Fibroblast of the aortic adventitia (primary cell): Measurements from ENCODE around the gene GJC2. TPM values are rescaled to one million over a fixed set of nuclear protein-coding genes. Genes with fewer than 3 reads are reported as not detected.

Experiments used
- DNase-seq: peaks from one replicate; pipeline ENCODE4 v3.0.0-alpha.2; 2010; ENCODE audit warnings: low read depth
- H3K4me3 ChIP-seq: 2 replicates; pipeline ENCODE4 v1.5.1; 2011; ENCODE audit warnings: low read depth, mild to moderate bottlenecking, control low read depth, low read length, moderate library complexity
- total RNA-seq: library from RNA; depleted of rRNA; stranded (reverse); fragments of >200 nt; gene quantifications from 2 replicates; pipeline ENCODE4 v1.2.3, GENCODE V29; 2012; ENCODE audit warnings: low replicate concordance
- TF ChIP-seq, protein P1 (sequence below): IDR thresholded peaks from 2 replicates; pipeline ENCODE4 v1.5.1; 2011; ENCODE audit warnings: mild to moderate bottlenecking, low read length, control low read depth, inconsistent platforms; ENCODE audit not compliant: insufficient read depth

The GJC2 gene
- total RNA-seq, 1 donor = 2.0 TPM

DNA sequence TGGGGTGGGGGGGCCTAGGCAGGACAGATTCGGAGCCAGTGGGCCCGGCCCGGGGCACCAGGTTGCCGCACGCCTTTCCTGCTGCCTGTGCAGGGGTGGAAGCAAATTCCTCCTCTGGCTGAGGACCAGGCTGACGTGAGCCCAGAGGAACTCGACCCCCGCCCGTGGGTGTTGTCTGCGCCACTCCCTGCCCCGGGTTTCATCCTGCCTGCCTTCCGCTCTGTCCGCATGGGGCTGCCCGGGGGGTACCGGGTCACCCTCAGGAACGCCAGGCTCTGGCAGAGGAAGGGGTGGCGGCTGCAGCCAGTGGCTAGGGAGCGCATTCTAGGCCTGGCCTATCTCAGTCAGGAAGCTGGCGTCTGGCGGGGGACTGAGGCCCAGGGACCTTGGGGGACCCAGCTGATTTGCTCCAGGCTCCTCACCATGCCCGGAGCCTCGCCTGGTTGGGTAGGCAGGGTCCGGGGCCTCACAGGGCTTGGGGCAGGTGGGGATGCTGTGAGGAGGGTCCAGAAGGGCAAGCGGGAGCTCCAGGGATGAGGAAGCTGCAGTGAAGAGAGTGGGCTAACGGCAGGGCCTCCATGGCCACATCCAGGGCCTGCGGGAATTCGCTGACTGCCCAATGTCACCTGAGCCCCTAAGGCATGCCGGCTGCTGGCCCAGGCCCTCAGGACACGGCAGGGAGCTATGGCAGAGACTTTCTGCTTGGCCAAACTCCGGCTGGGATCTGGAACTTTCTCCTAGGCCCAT is 13.4 kb downstream of the GJC2 start:
- H3K4me3 ChIP-seq = no peak overlapping the region
- peak; percentile 54 for DNase-seq
- TF ChIP-seq, protein P1, sequence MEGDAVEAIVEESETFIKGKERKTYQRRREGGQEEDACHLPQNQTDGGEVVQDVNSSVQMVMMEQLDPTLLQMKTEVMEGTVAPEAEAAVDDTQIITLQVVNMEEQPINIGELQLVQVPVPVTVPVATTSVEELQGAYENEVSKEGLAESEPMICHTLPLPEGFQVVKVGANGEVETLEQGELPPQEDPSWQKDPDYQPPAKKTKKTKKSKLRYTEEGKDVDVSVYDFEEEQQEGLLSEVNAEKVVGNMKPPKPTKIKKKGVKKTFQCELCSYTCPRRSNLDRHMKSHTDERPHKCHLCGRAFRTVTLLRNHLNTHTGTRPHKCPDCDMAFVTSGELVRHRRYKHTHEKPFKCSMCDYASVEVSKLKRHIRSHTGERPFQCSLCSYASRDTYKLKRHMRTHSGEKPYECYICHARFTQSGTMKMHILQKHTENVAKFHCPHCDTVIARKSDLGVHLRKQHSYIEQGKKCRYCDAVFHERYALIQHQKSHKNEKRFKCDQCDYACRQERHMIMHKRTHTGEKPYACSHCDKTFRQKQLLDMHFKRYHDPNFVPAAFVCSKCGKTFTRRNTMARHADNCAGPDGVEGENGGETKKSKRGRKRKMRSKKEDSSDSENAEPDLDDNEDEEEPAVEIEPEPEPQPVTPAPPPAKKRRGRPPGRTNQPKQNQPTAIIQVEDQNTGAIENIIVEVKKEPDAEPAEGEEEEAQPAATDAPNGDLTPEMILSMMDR = no peak

DNA sequence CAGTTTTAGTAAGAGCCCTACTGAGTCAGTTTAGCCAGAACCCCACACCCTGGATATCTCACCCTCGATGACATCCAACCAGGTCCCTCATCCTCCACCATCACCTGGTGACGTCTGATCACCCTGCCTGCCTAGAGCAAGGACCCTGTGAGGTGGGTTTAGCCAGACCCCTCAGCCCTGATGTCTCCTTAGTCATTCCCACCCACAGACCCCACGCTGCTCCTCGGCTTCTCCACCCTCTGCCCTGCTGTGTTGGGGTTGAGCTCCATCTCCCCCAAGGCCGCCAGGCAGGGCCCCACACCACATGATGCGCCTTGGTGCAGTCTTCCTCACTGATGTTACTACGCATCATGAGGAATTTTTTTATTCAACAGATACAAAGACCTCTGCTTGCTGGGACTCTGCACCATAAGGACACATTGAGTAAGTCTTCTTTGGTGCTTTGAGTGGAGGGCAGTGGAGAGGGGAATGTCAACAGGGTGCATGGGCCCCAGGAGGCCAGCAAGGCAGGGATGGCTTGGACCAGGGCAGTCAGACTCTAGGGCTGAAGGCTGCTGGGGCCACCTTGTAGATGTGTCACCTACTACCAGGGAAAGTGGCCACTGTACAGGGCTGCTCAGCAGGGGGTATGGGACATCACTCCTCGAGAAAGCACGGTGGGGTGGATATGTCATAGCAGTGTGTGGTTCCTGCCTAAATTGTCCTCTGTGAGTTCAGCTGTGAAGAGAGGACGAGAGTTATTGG is 14.2 kb downstream of the GJC2 start:
- no peak overlapping the region for H3K4me3 ChIP-seq

DNA sequence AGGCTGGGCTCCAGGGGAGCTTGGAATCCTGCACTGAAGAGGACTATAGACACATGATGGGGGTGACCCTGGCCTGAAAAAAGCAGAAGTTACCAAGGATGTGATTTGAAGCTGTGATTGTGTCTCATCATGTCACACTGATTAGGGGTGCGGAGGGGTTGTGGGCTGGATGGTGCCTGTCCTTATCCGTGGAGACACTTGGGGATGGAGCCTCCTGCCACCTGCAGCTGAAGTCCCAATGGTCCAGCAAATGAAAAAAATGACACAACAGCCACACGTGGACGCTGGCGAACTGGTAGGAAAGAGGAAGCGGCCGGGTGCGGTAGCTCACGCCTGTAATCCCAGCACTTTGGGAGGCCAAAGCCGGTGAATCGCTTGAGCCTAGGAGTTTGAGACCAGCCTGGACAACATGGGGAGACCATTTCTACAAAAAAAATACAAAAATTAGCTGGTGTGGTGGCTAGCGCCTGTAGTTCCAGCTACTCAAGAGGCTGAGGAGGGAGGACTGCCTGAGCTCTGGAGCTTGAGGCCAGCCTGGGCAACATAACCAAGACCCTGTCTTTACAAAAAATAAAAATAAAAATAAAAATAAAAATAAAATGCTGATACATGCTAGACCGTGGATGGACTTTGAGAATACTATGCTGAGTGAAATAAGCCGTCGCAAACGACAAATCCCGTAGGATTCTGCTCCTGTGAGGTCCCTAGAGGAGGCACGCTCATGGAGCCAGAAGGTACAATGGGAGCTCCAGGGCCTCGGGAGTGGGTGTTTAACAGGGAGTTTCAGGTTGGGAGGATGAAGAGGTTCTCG is 15.0 kb downstream of the GJC2 start:
- TF ChIP-seq, protein P1 = no peak
- DNase-seq = no peak

More for the DNA sequence above, 14.2 kb downstream of the GJC2 start:
- TF ChIP-seq, protein P1 = no peak
- DNase-seq = no peak

DNA sequence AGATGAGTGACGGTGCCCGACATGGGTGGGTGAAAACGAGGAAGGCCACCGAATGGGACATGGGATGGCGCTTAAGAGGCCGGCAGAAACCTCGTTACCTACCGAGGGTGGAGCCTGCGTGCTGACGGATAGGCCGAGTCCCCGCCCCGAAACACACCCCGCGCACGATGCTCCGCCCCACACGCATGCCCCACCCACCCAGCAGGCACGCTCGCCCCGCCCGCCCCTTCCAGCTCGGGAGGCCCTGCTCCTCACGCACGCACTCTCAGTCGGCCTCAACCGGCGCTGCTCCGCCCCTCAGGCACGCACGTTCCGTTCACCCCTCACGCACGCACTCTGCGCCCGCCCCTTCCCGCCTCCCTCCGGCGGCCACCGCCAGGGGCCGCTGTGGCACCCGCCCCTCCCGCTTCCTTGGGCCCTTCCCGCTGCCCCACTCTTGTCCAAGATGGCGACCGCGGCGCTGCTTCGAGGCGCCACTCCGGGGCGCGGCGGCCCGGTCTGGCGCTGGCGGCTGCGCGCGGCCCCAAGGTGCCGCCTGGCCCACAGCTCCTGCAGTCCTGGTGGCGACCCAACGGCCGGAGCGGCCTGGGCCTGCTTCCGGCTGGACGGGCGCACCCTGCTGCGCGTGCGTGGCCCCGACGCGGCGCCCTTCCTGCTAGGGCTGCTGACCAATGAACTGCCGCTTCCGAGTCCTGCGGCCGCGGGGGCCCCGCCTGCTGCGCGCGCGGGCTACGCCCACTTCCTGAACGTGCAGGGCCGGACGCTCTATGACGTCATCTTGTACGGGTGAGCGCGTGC is 15.8 kb downstream of the GJC2 start, which contains the start of gene IBA57:
IBA57 (plus strand) TSS at position 433 of the 798 bp plus-strand sequence; CDS start at position 446, 13 bp downstream.
- TF ChIP-seq, protein P1 = peak; percentile 87
- peak within 1 kb of the TSS; percentile 87 for H3K4me3 ChIP-seq
- DNase-seq = peak; percentile 98

More for the DNA sequence above, 15.0 kb downstream of the GJC2 start:
- peak overlapping the region; percentile 64 for H3K4me3 ChIP-seq

DNA sequence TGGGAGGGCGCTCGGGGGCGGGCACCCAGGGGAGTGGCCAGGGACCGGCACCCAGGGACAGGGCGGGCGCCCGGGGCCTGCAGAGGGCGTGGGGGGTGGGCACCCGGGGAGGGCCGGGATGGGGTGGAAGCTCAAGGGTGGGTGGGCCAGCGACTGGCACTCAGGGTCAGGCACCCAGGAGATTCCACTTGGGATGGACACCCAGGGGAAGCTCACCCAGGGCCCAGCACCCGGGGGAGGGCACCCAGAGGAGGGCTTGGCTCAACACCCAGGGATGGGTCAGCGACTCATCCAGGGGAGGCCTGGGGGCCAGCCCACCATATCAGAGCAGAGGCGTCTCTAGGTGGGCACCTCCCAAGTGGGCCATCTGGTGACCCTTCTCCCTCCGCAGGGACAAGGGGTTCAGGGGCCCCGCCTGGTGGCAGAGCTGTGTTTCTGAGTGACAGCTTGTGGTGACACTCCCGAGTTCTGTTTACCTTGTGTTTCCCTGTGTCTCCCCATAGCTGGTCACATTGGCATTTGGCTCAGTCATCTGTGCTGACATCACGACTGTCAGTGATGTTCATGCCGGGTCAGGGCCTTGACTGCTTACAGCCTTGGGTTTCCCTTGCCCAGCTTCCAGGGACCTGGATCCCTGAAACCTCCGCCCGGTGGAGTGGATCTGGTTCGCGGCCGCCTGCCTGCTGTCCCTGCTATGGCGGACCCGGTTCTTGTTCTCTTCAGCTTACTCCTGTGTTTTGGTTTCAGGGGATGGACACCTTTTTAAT is 16.6 kb downstream of the GJC2 start:
- peak; percentile 49 for DNase-seq
- TF ChIP-seq, protein P1 = peak; percentile 17
- H3K4me3 ChIP-seq = peak overlapping the region; percentile 87
